ENCODE data around the gene CGN.

GRCh38 chr1:151502035-151502700 lies 9.0 kb upstream of the CGN start:
- TF ChIP-seq POLR2AphosphoS5 (IDR thresholded peaks at IDR 0.05; ENCODE audit: low read depth, low read length) (no peak), TAF1 (IDR thresholded peaks at IDR 0.05; ENCODE audit: borderline replicate concordance, low read depth, low read length) (no peak)

Measured in GM12892 (cell line).